ENCODE data around the gene ADD1. TPM values are rescaled to one million over a fixed set of nuclear protein-coding genes. Genes with fewer than 3 reads are reported as not detected.
A peak's percentile ranks its signal among the peaks of the same experiment; 100 is the strongest.
"Not testable (repeated sequence)": the region's sequence is repeated elsewhere in the genome, so short reads cannot be mapped to it uniquely, and the experiment has no call there.

The ADD1 gene
- total RNA-seq, 1 experiment from 2014 or later: 232 TPM

GRCh38 chr4:2954358-2955185, 110.9 kb downstream of the ADD1 start:
- POLR2A ChIA-PET (ENCODE audit: low non-redundant PET): no interaction called here
- H3K36me3 ChIP-seq (ENCODE audit: insufficient read depth, low read length, poor library complexity, severe bottlenecking): peaks cover 71% of the 10 kb centered on the region

DNA sequence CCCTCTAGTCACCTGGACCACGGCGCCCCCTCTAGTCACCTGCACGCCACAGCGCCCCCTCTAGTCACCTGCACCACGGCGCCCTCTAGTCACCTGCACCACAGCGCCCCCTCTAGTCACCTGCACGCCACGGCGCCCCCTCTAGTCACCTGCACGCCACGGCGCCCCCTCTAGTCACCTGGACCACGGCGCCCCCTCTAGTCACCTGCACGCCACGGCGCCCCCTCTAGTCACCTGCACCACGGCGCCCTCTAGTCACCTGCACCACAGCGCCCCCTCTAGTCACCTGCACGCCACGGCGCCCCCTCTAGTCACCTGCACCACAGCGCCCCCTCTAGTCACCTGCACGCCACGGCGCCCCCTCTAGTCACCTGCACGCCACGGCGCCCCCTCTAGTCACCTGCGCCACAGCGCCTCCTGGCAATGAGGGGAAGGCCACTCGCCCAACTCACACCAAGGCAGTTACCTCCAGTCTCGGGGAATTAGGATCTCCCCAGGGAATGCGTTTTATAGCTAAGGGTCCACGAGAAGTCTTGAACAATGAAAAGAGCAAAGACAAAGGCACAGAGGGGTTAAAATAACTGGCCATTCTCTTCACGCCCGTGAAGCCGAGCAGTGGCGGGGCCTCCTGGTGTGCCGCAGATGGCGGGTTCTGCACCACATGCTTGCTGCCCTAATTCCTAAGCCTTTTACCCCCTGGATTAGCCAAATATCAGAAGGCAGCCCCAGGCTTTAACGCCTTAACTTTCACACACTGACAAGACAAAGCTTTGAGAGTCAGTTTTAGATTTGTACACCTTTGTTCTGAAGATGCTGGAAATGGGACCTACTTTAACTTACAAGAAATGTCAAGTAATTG, 111.8 kb downstream of the ADD1 start:
- H3K27ac ChIP-seq (ENCODE audit: low read depth, low read length, poor library complexity, severe bottlenecking); POLR2A ChIA-PET (ENCODE audit: low non-redundant PET); H3K4me3 ChIP-seq (ENCODE audit: low read depth, low read length, poor library complexity, severe bottlenecking); BruUV-seq (replicated peaks); H3K4me1 ChIP-seq (ENCODE audit: insufficient read depth, low read length, poor library complexity, severe bottlenecking); H3K9me3 ChIP-seq (ENCODE audit: low read depth, low read length, poor library complexity, severe bottlenecking); DNase-seq (ENCODE audit: low spot score); H3K27me3 ChIP-seq (replicated peaks; ENCODE audit: insufficient read depth, low read depth, low read length, poor library complexity); intact Hi-C loops (cut with micrococcal nuclease; ENCODE audit: unreplicated experiment): not testable (repeated sequence)
- peaks cover 62% of the 10 kb centered on the region for H3K36me3 ChIP-seq (ENCODE audit: insufficient read depth, low read length, poor library complexity, severe bottlenecking)
- CTCF ChIA-PET: interaction anchor here (0.6 kb wide), 1 partner anchor 176 kb away, joined by 6 read pairs; no protein-coding TSS in a partner anchor
- TF ChIP-seq CTCF (conservative IDR thresholded peaks at IDR 0.05; ENCODE audit: low read depth, low read length): peak; percentile 67

More at GRCh38 chr4:2954358-2955185, 110.9 kb downstream of the ADD1 start:
- Histone ChIP-seq H3K4me1 (ENCODE audit: insufficient read depth, low read length, poor library complexity, severe bottlenecking) (no peaks in the 10 kb centered on the region), H3K27me3 (replicated peaks; ENCODE audit: insufficient read depth, low read depth, low read length, poor library complexity) (no peaks in the 10 kb centered on the region), H3K27ac (ENCODE audit: low read depth, low read length, poor library complexity, severe bottlenecking) (no peak overlapping the region), H3K4me3 (ENCODE audit: low read depth, low read length, poor library complexity, severe bottlenecking) (no peak overlapping the region), H3K9me3 (ENCODE audit: low read depth, low read length, poor library complexity, severe bottlenecking) (no peaks in the 10 kb centered on the region)
- no TSS peak for BruUV-seq (replicated peaks)
- TF ChIP-seq CTCF (conservative IDR thresholded peaks at IDR 0.05; ENCODE audit: low read depth, low read length) (no peak), EZH2 (IDR thresholded peaks at IDR 0.05; ENCODE audit: borderline replicate concordance, low read depth, low read length, poor library complexity, severe bottlenecking) (no peak)
- intact Hi-C loops (cut with micrococcal nuclease; ENCODE audit: unreplicated experiment): no loop called here
- no peak for DNase-seq (ENCODE audit: low spot score)
- CTCF ChIA-PET: no interaction called here

DNA sequence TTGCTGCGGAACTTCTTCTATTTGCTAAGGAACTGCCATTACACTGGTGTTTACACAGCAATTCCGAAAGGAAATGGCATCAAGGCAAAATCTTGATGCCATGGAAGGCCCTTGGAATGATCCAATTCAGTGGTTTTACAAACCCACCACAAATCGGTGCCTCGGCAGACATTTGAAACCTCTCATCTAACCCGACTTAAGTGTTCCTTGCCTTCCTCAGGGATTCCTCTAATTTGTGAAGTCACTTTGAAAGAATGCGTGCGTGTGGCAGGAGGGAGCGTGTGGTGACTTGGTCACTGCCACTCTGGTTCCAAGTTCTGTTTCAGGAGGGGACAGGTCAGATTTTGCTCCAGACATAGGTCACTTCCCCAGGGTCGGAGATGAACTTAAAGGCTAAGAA, 114.8 kb downstream of the ADD1 start:
- CTCF ChIA-PET: no interaction called here
- no peaks in the 10 kb centered on the region for H3K9me3 ChIP-seq (ENCODE audit: low read depth, low read length, poor library complexity, severe bottlenecking)
- no peaks in the 10 kb centered on the region for H3K4me1 ChIP-seq (ENCODE audit: insufficient read depth, low read length, poor library complexity, severe bottlenecking)
- no TSS peak for BruUV-seq (replicated peaks)
- POLR2A ChIA-PET (ENCODE audit: low non-redundant PET): no interaction called here
- no peaks in the 10 kb centered on the region for H3K27me3 ChIP-seq (replicated peaks; ENCODE audit: insufficient read depth, low read depth, low read length, poor library complexity)
- H3K4me3 ChIP-seq (ENCODE audit: low read depth, low read length, poor library complexity, severe bottlenecking): no peak overlapping the region
- H3K27ac ChIP-seq (ENCODE audit: low read depth, low read length, poor library complexity, severe bottlenecking): no peak overlapping the region
- H3K36me3 ChIP-seq (ENCODE audit: insufficient read depth, low read length, poor library complexity, severe bottlenecking): peaks cover 32% of the 10 kb centered on the region
- intact Hi-C loops (cut with micrococcal nuclease; ENCODE audit: unreplicated experiment): no loop called here
- no peak for TF ChIP-seq EZH2 (IDR thresholded peaks at IDR 0.05; ENCODE audit: borderline replicate concordance, low read depth, low read length, poor library complexity, severe bottlenecking)
- TF ChIP-seq CTCF (conservative IDR thresholded peaks at IDR 0.05; ENCODE audit: low read depth, low read length): no peak
- DNase-seq (ENCODE audit: low spot score): no peak

GRCh38 chr4:2960450-2960849, 116.8 kb downstream of the ADD1 start:
- DNase-seq (ENCODE audit: low spot score); H3K27ac ChIP-seq (ENCODE audit: low read depth, low read length, poor library complexity, severe bottlenecking); BruUV-seq (replicated peaks); H3K9me3 ChIP-seq (ENCODE audit: low read depth, low read length, poor library complexity, severe bottlenecking); POLR2A ChIA-PET (ENCODE audit: low non-redundant PET); CTCF ChIA-PET; H3K4me1 ChIP-seq (ENCODE audit: insufficient read depth, low read length, poor library complexity, severe bottlenecking); H3K4me3 ChIP-seq (ENCODE audit: low read depth, low read length, poor library complexity, severe bottlenecking); intact Hi-C loops (cut with micrococcal nuclease; ENCODE audit: unreplicated experiment); H3K27me3 ChIP-seq (replicated peaks; ENCODE audit: insufficient read depth, low read depth, low read length, poor library complexity): not testable (repeated sequence)
- peaks cover 22% of the 10 kb centered on the region for H3K36me3 ChIP-seq (ENCODE audit: insufficient read depth, low read length, poor library complexity, severe bottlenecking)
